Natural killer cell (primary cell): ENCODE results near the gene ASPDH. TPM values are rescaled to one million over a fixed set of nuclear protein-coding genes. Genes with fewer than 3 reads are reported as not detected.

Experiments
- ATAC-seq, 3 donors: fragments of 150-1000 bp in 2 of 3; fragments of 200-7000 bp in 1 of 3; cut with Tn5 transposase; 1 replicate in 1 of 3; 2 replicates in 2 of 3; pipeline ENCODE4 v1.10.0; 2021; ENCODE audit warnings: mild to moderate bottlenecking in 2 of 3, moderate library complexity in 2 of 3
- DNase-seq, 2 donors: peaks; one replicate each; pipeline versions ENCODE4 v3.0.0 to v3.0.0-alpha.2; 2013 to 2021; ENCODE audit warnings: mixed read lengths in 1 of 2
- H3K27ac ChIP-seq: one replicate; pipeline ENCODE4 v1.5.1; 2013; ENCODE audit warnings: mild to moderate bottlenecking, low read length
- H3K27me3 ChIP-seq: one replicate; pipeline ENCODE4 v1.6.1; 2013; ENCODE audit warnings: low read length; ENCODE audit not compliant: control insufficient read depth, insufficient read depth
- H3K36me3 ChIP-seq: one replicate; pipeline ENCODE4 v1.6.1; 2013; ENCODE audit warnings: low read length; ENCODE audit not compliant: control insufficient read depth, insufficient read depth
- H3K4me1 ChIP-seq: one replicate; pipeline ENCODE4 v1.6.1; 2013; ENCODE audit warnings: low read length; ENCODE audit not compliant: control insufficient read depth, insufficient read depth
- H3K4me3 ChIP-seq: one replicate; pipeline ENCODE4 v1.5.1; 2013; ENCODE audit warnings: low read length
- H3K9me3 ChIP-seq: one replicate; pipeline ENCODE4 v1.6.1; 2013; ENCODE audit warnings: low read length; ENCODE audit not compliant: control insufficient read depth, insufficient read depth
- H3K27ac Mint-ChIP-seq, 2 donors: one replicate each; pipeline ENCODE4 v1.8.0; 2022; ENCODE audit warnings: mild to moderate bottlenecking in 2 of 2, mixed read lengths in 2 of 2, moderate library complexity in 1 of 2
- H3K27me3 Mint-ChIP-seq, 2 donors: one replicate each; pipeline ENCODE4 v1.8.0; 2022; ENCODE audit warnings: low read depth in 2 of 2, mixed read lengths in 2 of 2
- H3K36me3 Mint-ChIP-seq: one replicate; pipeline ENCODE4 v1.8.0; 2022; ENCODE audit warnings: mixed read lengths
- H3K4me1 Mint-ChIP-seq, 2 donors: one replicate each; pipeline ENCODE4 v1.8.0; 2022; ENCODE audit warnings: mixed read lengths in 2 of 2
- H3K4me3 Mint-ChIP-seq: one replicate; pipeline ENCODE4 v1.8.0; 2022; ENCODE audit warnings: mild to moderate bottlenecking, moderate library complexity, mixed read lengths
- H3K9me3 Mint-ChIP-seq, 2 donors: one replicate each; pipeline ENCODE4 v1.8.0; 2022; ENCODE audit warnings: mixed read lengths in 2 of 2
- WGBS: methylation state at CpG from one replicate; pipeline ENCODE4 v1.1.7; 2013; ENCODE audit warnings: missing lambda C conversion rate; ENCODE audit not compliant: insufficient coverage; 5-methylcytosine and 5-hydroxymethylcytosine counted together
- intact Hi-C: fragments of 100-400 bp; cut with micrococcal nuclease; formaldehyde crosslinking; loops from one replicate; pipeline ENCODE4 v1.14.2; 2022
- total RNA-seq, 4 donors: library from RNA; stranded (reverse); fragments of 120-200 nt in 1 of 4; gene quantifications; one replicate each; pipeline versions ENCODE4 v1.2.3 to v1.2.4, GENCODE V29; 2013 to 2022
- TF ChIP-seq, protein P1 (sequence below): fragments of 200-600 bp; IDR thresholded peaks from one replicate; pipeline ENCODE4 v1.8.0; 2022; ENCODE audit warnings: antibody characterized with exemption

The ASPDH gene
- total RNA-seq, 3 donors from 2014 or later (not counting 1 experiment from before 2014, with no cell fraction given) = not detected

DNA sequence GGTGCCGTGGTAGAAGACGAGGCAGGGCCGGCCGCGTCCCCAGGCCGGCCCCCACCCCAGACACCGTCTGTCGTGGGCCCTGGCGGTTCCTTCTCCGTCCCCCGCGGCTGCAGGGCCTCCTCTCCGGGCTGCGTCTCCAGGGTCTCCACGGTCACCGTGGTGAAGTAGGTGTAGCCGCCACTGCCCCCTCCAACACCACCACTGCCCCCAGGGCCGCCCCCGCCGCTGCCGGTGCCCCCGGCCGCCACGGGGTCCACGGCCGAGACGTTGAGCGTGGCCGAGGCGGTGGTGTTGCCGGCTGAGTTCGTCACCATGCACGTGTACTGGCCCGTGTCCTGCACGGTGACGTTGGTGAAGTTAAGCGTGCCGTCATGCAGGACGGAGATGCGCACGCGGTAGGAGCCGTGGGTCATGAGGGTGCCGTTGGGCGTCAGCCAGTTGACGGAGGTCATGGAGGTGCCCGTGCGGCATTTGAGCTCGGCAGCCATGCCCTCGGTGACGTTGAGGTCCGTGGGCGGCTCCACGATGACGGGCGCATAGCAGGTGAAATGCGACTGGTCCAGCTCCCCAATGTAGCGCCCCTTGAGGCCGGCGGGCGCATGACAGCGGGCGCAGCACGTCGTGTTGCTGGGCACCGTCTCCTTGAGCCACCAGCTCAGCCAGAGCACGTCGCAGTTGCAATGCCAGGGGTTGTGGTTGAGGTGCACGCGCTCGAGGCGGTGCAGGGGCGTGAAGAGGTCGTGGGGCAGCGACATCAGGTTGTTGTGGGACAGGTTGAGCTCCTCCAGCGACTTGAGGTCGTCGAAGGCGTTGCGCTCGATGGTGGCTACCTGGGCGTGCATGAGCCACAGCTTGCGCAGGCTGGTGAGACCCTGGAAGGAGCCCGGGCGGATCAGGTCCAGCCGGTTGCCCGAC lies 4.6 kb upstream of the ASPDH start:
- no peaks in the 10 kb centered on the region for H3K36me3 Mint-ChIP-seq
- no peak overlapping the region for H3K27ac Mint-ChIP-seq
- no peaks in the 10 kb centered on the region for H3K4me1 ChIP-seq
- H3K4me3 ChIP-seq = no peak overlapping the region
- 96% methylated on average over 87 of the region's 87 CpGs for WGBS
- no peaks in the 10 kb centered on the region for H3K9me3 ChIP-seq
- no peak overlapping the region for H3K4me3 Mint-ChIP-seq
- no peaks in the 10 kb centered on the region for H3K36me3 ChIP-seq
- H3K9me3 Mint-ChIP-seq = no peaks in the 10 kb centered on the region
- DNase-seq (no peak), ATAC-seq (no peak)
- no peaks in the 10 kb centered on the region for H3K27me3 ChIP-seq
- H3K27ac ChIP-seq = no peak overlapping the region
- TF ChIP-seq, protein P1, sequence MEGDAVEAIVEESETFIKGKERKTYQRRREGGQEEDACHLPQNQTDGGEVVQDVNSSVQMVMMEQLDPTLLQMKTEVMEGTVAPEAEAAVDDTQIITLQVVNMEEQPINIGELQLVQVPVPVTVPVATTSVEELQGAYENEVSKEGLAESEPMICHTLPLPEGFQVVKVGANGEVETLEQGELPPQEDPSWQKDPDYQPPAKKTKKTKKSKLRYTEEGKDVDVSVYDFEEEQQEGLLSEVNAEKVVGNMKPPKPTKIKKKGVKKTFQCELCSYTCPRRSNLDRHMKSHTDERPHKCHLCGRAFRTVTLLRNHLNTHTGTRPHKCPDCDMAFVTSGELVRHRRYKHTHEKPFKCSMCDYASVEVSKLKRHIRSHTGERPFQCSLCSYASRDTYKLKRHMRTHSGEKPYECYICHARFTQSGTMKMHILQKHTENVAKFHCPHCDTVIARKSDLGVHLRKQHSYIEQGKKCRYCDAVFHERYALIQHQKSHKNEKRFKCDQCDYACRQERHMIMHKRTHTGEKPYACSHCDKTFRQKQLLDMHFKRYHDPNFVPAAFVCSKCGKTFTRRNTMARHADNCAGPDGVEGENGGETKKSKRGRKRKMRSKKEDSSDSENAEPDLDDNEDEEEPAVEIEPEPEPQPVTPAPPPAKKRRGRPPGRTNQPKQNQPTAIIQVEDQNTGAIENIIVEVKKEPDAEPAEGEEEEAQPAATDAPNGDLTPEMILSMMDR = no peak
- intact Hi-C loops = no loop called here
- no peaks in the 10 kb centered on the region for H3K4me1 Mint-ChIP-seq
- peaks cover 0 to 3% of the 10 kb centered on the region in 2 donors for H3K27me3 Mint-ChIP-seq

DNA sequence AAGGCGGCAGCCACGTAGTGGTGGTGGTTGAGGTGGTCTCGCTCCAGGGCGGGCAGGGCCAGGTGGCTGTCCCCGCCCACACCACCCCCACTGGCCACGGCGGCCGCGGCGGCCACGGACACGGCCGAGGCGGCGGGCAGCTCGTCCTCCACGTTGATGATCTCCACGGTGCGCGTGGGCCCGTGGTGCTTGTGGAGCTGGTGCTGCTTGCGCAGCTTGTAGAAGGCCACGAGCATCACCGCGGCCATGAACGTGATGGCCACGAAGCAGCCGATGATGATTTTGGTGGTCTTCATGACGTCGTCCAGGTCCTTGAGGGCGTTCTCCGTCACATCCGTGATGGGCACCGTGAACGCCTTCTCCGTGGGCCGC lies 4.0 kb upstream of the ASPDH start:
- Histone ChIP-seq H3K4me3 (no peak overlapping the region), H3K27me3 (no peaks in the 10 kb centered on the region), H3K36me3 (no peaks in the 10 kb centered on the region), H3K9me3 (no peaks in the 10 kb centered on the region), H3K27ac (no peak overlapping the region), H3K4me1 (no peaks in the 10 kb centered on the region)
- Mint-ChIP-seq H3K36me3 (no peaks in the 10 kb centered on the region), H3K9me3 (no peaks in the 10 kb centered on the region), H3K4me3 (no peak overlapping the region), H3K4me1 (no peaks in the 10 kb centered on the region), H3K27ac (no peak overlapping the region), H3K27me3 (peaks cover 0 to 3% of the 10 kb centered on the region in 2 donors)
- TF ChIP-seq, protein P1 = no peak
- ATAC-seq = no peak
- intact Hi-C loops = no loop called here
- no peak for DNase-seq
- WGBS = 95% methylated on average over 37 of the region's 37 CpGs

DNA sequence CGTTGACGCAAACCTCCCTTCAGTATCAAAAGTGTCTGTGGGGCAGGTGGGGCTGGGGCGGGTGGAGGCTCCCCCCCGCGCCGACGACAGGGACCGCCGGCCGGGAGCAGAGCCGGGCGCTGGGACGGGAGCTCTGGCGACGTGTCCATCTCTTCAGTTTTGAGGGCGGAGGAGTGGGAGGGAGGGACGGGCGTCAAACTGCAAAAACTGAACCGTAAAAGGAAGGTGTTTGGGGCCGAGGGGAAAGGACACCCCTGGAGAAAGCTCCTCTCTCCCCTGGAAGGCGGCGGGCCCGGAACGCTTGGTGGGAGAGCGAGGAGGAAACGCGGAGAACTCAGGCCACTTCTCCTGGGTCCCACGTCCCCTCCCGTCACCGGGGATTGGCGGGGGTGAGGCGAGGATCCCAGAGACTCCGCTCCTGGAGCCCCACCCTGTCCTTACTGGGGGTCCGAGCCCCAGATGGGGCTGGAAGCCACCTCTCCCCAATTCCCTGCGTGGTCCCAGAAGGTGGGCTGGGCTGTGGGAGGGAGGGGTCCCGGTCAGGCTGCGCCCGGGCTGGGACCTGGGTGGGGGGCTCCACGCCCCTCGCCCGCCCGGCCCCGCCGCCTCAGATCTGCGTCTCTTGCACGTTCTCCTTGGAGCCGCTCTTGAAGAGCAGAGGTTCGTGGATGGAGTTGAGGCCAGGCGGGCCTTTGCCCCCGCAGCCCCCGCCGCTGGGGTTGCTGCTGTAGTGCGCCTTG lies 3.4 kb upstream of the ASPDH start:
- H3K9me3 Mint-ChIP-seq = no peaks in the 10 kb centered on the region
- Histone ChIP-seq H3K27ac (no peak overlapping the region), H3K4me1 (peaks cover under 1% of the 10 kb centered on the region), H3K4me3 (no peak overlapping the region), H3K9me3 (no peaks in the 10 kb centered on the region), H3K27me3 (no peaks in the 10 kb centered on the region), H3K36me3 (no peaks in the 10 kb centered on the region)
- H3K4me1 Mint-ChIP-seq = no peaks in the 10 kb centered on the region
- TF ChIP-seq, protein P1 = no peak
- DNase-seq (no peak), ATAC-seq (no peak)
- no peak overlapping the region for H3K27ac Mint-ChIP-seq
- peaks cover 0 to 3% of the 10 kb centered on the region in 2 donors for H3K27me3 Mint-ChIP-seq
- 72% methylated on average over 50 of the region's 53 CpGs for WGBS
- no peaks in the 10 kb centered on the region for H3K36me3 Mint-ChIP-seq
- intact Hi-C loops = no loop called here
- H3K4me3 Mint-ChIP-seq = no peak overlapping the region
